RCC 7860 (cell line): ENCODE measurements around the gene DTL.

Experiments
- DNase-seq: peaks from one replicate; pipeline ENCODE4 v3.0.0-alpha.2; 2015; ENCODE audit warnings: low spot score
- FAIRE-seq: peaks from 2 replicates; lab custom pipeline; 2012; peaks lifted over from hg19 to GRCh38; lab: Jason Lieb, UNC

The DTL gene

DNA sequence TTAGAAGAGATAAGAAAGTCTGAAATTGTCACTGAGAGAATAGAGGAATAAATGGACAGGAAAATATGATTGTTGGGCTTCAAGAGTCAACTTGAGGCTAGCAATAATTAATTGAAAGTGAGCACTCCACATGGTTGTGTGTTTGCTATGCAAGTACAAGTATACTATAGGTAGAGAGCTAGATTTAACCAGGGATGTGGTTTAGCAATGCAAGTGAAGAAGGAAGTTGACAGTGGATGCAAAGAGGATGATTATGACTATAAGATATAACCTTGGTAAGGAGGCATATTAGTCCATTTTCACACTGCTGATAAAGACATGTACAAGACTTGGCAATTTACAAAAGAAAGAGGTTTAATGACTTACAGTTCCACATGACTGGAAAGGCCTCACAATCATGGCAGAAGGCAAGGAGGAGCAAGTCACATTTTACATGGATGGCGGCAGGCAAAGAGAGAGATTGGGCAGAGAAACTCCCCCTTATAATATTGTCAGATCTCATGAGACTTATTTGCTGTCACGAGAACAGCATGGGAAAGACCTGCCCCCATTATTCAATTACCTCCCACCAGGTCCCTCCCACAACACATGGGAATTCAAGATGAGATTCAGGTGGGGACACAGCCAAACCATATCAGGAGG, 47.3 kb downstream of the DTL start:
- no peak for FAIRE-seq
- DNase-seq: no peak

DNA sequence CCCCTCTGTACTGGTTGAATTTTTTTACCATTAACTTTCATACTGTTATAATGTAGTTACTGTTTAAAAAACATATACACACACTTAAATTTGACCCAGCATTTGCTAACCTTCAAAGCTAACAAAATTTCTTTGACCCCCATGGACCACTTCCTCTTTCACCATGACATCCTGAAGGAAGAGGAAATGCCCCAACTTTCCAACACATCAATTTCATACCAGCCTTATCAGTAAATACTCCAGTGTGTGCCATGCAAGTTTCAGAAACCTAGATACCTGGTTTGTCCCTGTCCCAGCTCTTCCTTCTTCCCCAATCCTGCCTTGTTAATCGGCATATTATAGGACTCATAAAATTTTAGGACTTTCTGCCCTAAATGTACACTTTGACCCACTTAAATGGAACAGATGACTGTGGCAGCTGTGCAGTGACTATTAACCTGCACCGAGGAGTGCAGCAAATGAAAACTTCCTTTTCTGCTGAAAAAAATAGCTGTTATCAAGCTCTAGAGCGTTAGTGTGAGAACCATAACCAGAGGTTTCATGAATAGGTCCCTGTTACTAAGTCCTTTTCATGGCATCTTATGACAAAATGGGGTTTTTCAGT, 54.1 kb downstream of the DTL start:
- DNase-seq (no peak), FAIRE-seq (no peak)

DNA sequence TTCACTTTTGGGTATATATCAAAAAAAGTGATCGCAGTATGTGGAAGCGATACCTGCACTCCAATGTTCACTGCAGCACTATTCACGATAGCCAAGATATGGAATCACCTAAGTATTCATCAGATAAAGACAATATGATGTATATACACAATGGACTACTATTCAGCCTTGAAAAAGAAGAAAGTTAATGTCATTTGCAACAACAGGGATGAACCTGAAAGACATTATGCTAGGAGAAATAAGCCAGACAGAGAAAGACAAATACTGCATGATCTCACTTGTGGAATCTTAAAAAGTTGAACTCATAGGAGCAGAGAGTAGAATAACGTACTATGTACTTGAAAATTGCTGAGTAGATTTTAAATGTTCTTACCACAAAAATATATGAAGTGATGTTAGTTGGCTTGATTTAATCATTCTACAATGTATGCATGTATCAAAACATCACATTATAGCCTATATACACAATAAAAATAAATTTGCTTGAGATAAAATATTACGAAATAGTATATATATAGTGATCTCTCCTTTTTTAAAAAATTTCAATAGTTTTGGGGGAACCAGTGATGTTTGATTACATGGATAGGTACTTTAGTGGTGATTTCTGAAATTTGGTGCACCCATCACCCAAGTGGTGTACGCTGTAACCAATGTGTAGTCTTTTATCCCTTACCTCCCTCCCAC, 56.0 kb downstream of the DTL start:
- FAIRE-seq: no peak

DNA sequence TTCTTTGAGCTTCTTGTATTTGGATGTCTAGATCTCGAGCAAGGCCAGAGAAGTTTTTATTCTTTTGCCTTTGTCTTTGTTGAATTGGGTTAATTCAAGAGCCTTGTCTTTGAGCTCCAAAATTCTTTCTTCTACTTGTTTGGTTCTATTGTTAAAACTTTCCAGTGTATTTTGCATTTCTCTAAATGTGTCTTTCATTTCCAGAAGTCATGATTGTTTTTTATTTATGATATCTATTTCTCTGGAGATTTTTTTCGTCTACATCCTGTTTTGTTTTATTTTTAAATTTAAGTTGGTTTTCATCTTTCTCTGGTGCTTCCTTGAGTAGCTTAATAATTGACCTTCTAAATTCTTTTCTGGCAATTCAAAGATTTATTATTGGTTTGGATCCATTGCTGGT, 61.8 kb downstream of the DTL start:
- FAIRE-seq: no peak
- DNase-seq: no peak

More for the DNA sequence above, 56.0 kb downstream of the DTL start:
- DNase-seq: no peak

DNA sequence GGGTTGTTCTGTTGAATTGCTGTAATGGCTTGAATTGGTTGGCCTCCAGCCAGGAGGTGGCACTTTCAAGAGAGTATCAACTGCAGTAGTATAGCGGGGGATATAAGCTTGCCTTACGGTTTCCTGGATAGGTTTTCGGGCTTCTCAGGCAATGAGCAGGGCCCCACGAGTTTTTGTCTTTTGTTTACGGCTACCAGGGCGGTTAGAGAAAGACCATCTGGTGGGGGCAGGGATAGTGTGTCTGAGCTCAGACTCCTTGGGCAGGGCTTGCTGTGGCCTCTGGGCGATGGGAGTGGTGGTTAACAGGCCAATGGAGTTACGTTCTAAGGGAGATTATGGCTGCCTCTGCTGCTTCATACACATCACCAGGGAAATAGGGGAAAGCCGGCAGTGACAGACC, 62.8 kb downstream of the DTL start:
- DNase-seq (no peak), FAIRE-seq (no peak)

DNA sequence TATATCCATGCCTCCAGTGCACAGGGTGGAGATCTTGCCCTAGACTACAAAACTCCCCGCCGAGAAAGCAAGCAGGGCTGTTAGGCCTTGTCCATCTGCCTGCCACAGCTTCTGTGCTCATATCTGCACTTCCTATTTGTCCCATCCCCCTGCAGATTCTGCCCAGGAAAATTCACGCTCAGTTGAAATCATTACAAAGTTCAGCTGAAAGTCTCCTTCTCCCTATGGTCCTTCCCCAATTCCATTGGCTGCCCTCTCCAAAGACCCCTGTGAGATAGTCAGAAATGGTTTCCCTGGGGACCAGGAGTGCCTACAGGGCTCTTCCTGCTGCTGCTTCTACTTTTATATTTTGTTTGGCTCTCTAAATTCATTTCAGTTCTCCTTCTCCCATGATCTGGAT, 63.2 kb downstream of the DTL start:
- DNase-seq (no peak), FAIRE-seq (no peak)

DNA sequence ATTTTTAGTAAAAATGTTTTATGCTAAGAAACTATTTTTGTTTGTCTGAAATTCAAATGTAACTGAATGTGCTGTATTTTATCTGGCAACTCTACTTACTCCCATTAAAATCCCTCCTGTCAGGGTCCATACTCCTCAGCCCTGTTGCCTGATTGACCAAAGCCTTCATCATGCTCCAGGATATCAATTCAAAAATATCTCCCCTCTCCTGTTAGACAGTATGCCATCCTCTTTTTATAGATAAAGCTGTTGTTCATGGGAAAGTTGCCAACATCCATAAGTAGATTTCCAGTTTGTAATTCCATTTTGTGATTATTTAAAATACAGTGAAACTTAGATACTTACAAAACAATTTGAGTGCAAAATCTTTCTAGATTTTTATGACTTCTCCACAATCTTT, 65.7 kb downstream of the DTL start:
- FAIRE-seq (no peak), DNase-seq (no peak)

DNA sequence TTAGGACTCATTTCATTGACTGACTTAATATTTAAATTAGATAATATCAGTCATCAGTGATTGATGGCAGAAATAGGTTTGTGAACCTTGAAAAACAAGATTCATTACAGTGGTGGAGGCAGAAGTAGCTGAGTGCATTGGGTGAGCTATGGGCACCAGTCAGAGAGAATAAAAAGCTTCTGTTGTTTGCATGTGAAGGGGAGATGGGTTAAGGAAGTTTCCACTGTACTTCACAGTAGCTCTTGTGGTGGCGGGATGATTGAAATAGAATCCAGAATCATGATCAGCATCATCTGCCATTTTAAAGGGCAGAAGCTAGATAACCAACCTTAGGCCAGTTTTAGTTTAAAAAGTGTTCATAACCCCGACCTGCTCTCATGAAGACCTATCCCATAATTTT, 66.2 kb downstream of the DTL start:
- FAIRE-seq: no peak
- DNase-seq: no peak

DNA sequence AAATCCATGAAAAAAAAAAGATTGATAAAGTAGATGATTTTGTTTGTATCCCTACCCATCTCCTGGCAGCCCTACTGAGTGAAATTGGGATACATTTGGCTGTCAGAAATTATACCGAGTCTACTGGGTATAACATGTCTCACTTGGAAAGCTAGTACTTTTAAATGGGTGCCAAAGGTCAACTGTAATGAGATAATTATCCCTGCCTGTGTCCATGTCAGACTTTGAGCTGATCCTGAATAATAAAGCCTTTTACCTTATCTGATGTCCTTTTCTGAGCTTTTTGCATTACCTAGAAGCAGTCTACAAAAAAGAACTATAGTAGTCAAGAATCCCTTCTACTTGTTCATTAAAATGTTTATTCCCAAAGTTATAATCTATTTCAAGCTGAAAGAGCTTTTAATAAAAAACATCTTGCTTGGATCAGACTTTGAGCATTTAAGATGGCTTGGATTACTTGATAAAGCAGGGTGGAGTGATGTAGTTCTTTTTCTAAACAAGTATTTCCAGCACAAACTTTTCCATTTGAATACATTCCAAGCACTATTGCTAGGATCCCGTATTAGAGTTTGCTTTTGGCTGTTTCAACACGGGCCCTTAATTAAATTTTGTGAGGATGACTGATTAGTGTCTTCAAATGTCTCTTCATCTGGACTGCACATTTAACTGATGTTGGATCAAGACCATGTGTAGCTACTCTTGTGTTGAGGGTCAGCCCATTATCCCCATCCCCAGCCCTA, 69.2 kb downstream of the DTL start:
- FAIRE-seq: no peak
- DNase-seq: no peak

DNA sequence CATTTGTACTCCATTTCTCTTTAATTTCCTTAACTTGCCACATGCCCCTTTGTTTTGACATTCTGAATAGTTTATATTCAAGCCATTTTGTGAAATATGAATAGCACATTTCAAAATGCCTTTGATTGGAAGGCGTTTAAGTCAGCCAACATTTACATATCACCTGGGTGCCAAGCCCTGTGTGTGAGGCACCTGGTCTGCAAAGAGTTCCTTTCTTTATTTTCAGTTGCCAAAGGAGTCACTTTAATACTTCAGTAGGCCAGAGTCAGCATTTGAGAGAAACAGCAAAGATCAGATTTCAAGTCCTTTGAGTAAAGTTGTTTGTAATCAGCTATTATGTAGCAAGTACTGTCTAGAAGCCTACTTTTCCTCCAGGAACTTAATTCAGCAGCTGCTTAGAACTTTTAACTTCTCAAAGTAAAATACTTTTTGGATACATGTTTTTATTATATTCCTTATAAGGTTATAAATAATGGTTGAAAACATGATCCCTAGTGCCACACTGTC, 70.8 kb downstream of the DTL start:
- FAIRE-seq (no peak), DNase-seq (no peak)

DNA sequence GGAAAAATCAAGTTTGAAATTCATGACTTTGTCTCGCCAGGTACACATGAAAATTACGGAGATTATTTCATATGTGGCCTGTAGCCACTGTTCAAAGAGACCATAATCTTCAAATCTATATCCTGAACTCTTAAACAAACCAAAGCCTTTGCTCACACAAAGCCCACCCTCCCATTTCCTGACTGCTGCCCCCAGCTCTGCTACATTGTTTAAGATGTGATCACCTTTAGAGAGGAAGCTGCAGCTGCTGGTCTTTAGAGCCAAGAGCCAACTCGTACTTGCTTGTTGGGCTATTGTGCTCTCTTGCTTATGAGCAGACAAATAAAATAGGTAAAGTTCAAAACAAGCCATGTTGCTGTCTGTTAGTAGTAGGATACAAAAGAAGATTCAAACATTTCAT, 71.9 kb downstream of the DTL start:
- no peak for DNase-seq
- no peak for FAIRE-seq

DNA sequence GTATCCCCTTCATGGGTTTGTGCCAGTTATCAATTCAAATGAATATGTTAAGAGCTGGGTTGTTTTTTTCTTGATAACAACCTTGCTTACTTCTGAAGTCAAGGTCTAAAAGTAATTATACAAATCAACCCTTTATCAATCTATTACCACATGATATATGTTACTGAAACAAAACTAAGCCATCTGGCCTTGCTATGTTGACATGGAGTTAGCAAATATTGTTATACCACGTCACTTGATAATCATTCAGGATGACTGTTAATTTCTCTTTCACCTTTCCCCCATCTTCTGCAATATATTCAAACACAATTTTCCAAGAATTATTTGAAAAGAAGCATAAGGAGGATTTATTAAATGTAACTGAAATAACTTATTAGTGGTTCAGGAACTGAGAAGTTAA, 72.6 kb downstream of the DTL start:
- DNase-seq: no peak
- no peak for FAIRE-seq

DNA sequence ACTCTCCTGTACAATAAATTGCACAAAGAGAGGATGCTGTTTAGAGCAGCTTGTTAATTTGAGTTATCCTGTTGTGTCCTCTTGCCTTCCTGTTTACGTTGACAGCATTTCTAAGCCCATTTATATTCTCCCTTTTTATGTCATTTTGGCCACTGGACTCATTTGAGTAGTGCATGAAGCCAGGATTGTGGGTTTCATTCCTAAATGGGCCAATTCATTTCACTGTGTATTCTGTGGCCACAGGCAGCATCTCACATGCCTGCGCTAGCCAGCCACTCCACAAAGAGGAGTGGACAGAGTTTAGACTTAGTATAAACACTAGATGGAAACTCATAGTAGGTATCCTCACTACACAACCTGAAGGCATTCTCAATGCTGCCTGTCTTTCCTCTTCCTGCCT, 73.4 kb downstream of the DTL start:
- DNase-seq: no peak
- FAIRE-seq: no peak

DNA sequence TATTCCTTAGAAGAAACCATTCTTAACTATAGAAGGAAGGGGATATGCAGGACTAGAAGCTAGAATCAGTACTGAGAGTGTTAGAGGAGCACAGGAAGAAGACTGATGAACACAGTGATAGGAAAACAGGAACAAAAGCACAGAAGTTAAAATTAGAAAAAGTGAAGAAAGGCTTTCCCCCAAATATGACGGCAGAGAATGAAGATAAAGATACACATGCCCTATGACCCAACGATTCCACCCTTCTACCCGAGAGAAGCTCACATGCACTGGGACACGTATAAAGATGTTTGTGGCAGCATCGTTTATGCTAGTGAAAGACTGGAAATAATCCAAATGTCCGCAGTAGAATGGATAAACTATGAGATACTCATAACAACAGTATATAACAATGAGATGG, 74.2 kb downstream of the DTL start:
- FAIRE-seq (no peak), DNase-seq (no peak)

DNA sequence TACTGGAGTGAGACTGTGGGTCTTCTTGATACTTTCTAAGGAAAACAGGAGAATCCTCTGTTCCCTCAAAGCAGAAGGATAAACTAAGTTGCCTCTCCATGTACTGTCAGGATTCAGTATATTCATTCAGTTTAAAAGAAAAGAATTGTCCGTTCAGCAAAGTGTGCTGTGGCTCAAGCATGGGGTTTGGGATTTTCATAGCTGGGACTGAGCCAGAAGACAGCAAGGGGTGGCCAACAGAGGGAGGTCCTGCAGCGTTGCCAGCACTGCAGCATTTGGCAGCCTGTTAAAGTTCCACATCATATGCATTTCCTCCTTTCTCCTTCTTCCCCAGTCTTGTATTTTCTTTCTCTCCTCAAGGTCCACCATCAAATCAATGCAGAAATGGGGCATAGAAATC, 75.1 kb downstream of the DTL start:
- FAIRE-seq: no peak
- DNase-seq: no peak

DNA sequence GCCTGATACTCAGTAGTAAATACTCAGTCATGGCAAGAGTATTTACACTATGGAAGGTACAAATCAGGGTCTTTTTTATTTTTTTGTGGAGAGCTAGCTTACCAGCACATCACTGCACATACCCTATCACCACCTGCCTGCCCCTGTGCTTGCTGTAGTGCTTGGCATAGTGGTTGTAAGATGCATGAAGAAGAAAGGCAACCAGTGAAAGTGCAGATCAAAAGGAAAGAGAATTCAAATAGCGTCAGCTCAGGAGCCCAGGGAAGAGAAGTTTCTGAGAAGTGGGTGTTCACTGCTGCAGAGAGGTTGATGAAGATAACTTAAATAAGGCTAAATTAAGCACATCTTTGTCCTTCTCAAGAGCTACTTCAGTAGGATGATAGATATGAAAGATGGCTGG, 76.0 kb downstream of the DTL start:
- DNase-seq (no peak), FAIRE-seq (no peak)

DNA sequence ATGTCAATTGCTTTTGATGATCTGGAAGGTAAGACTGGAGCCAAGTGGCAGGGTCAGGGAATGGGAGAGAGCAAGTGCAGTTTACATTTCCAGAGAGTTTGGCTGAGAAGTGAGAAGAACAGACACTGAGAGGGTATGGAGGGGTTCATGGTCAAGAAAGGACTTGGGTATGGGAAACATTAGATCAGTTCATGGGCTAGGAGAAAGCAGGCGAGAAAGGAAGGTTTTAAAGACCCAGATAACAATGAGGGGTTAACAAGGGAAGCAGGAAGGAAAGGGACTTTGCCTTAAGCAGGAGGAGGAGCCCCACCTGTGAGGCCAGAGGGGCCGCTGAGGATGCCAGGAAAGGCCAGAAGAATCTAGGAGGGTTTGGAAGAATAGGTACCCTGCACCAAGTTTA, 78.2 kb downstream of the DTL start:
- DNase-seq: no peak
- no peak for FAIRE-seq

DNA sequence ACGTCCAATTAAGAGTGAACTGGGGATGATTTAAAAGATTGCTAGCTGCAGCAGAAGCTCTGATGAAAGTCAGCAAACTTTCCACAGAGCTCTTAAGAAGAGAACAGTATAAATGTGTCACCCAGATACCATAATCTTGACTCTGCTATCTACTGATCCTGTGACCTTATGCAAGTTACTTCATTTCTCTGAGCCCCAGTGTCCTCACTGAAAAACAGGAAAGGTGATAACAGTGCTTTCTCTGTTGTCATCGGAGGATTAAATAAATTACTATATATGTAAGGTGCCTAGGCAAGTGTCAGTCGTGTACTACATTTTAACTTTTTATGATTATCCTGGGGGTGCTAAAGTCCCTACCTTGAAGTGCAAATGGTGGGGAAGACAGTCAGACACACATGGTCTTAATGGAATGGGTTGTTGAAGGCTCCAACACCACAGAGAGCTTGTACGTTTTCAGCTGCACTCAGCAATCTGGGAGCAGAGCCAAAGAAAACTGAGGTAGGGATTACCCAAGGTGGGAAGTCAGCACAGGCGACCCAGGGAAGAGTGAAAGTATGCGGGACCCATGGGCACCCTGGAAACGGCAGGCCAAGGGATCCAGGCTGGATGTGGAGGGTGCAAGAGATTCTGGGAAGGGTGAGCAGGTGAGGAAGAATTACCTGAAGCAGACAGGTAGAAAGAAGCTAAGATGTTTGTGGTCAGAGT, 82.8 kb downstream of the DTL start:
- DNase-seq: no peak
- no peak for FAIRE-seq

DNA sequence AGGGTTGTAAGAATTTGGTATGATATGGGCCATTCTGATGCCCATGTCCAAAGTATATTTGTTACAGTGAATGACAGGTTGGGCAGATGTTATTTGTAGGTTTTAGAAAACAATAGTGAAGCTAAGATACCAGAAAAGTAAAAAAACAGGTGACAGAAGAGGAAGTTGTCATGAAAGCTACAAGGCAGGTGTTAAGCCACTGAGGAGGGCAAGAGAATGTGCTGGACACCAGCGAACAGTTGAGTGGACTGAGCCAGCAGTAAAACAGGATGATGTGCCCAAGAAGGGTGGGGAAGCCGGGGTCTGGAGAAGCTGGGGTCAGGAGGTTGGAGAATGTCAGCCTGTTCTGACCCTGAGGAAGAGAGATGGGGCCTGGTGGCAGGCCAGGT, 83.3 kb downstream of the DTL start:
- no peak for FAIRE-seq

DNA sequence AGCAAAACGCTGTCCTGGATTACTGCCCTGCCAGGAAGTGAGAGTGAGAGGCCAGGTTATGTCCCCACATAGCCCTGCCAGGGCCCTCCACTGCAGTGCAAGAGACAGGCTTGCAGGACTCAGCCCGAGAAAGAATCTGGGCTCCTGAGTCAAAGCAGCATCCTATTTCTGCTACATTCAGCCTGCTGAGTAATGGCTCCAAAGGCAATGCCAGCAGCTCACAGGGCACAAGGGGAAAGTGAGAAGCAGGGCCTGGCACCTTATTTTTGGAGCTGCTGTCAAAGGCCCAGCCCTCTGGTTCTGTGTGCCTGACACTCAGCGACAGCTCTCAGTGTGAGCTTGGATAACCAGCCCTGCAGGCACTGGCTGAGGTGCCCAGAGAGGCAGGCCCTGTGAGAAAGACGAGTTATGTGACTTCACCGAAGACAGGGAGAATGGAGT, 83.9 kb downstream of the DTL start:
- no peak for DNase-seq

More for the DNA sequence above, 83.3 kb downstream of the DTL start:
- no peak for DNase-seq

DNA sequence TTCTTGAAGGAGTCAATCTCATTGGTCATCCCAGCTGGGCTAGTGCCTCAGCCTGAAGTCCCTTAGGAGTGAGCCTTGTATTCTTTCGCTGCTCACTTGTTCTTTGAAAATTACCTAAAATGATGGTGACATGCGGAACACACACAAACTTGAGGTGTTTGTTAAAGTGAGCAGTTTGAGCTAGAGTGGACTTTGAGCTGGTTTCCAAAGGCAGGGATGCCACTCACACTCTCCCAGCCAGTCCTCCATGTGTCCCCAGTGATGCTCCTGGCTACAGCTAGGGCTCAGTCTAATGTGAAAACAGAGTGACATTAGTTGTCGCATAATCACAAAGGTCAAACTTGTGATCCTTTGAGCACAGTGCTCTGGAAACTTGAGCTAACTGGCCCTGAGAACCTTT, 84.3 kb downstream of the DTL start:
- no peak for DNase-seq
- no peak for FAIRE-seq

More for the DNA sequence above, 83.9 kb downstream of the DTL start:
- FAIRE-seq: no peak
